K562 treated with DMSO at 1 percent for 24 hours (cell line): Measurements from ENCODE around the gene EFR3B. TPM values are rescaled to one million over a fixed set of nuclear protein-coding genes. Genes with fewer than 3 reads are reported as not detected.

Experiments
- total RNA-seq: library from RNA; unstranded; fragments of 300-600 nt; gene quantifications from 2 replicates; pipeline ENCODE4 v1.2.3, GENCODE V29; 2022; ENCODE audit warnings: low read depth; ENCODE audit not compliant: insufficient read depth

The EFR3B gene
- 0.15 and 0.17 TPM in 2 replicates for total RNA-seq

GRCh38 chr2:25041928-25042320 is at the start of gene EFR3B:
Gene EFR3B (plus strand): TSS chr2:25042076. CDS start chr2:25042313, 237 bp downstream.

GRCh38 chr2:25168256-25169072 is 126.6 kb downstream of the EFR3B start, which contains the start of gene POMC:
Gene POMC (minus strand): TSS chr2:25168580. CDS start chr2:25164772, 3,808 bp downstream.

Other genes with a start within 250 kb of the EFR3B start
- gene PTRHD1, start 248.7 kb upstream of the EFR3B start, total RNA-seq, result 48.5 and 53.2 TPM in 2 replicates
- gene CENPO, start 248.7 kb upstream of the EFR3B start, total RNA-seq, result 18.5 and 21.0 TPM in 2 replicates
- 24.0 and 29.2 TPM in 2 replicates for gene ADCY3, start 121.8 kb upstream of the EFR3B start, total RNA-seq
- gene DNAJC27, start 70.1 kb upstream of the EFR3B start, total RNA-seq, result 2.1 and 2.3 TPM in 2 replicates
- gene POMC, start 126.5 kb downstream of the EFR3B start, total RNA-seq, result not detected in 2 replicates